HCT116 (cell line): ENCODE measurements around the gene SAA2. TPM values are rescaled to one million over a fixed set of nuclear protein-coding genes. Genes with fewer than 3 reads are reported as not detected.
"Not testable (repeated sequence)": the region's sequence is repeated elsewhere in the genome, so short reads cannot be mapped to it uniquely, and the experiment has no call there.

ENCODE experiments used
- ATAC-seq: fragments of 200-7000 bp; cut with Tn5 transposase; 2 replicates; pipeline ENCODE4 v1.9.1; 2020; ENCODE audit warnings: mild to moderate bottlenecking, moderate library complexity
- BruUV-seq: library from RNA; stranded (reverse); fragments of 400-500 nt; replicated peaks from 2 replicates; lab custom pipeline; 2021; lab: Mats Ljungman, UMichigan
- CTCF ChIA-PET: fragments of 300-600 bp; sonication (Branson Sonifier 250); formaldehyde crosslinking; loops from one replicate; lab custom pipeline; 2021; ENCODE audit warnings: antibody characterized with exemption; lab: Charles Lee
- POLR2A ChIA-PET: fragments of 300-600, 350-600 bp; sonication (Branson Sonifier 250); formaldehyde crosslinking; loops from one replicate; lab custom pipeline; 2021; ENCODE audit warnings: antibody characterized with exemption; lab: Charles Lee
- RAD21 ChIA-PET, 2 experiments: fragments of 300-600 bp; sonication (Branson Sonifier 250); formaldehyde crosslinking; loops; one replicate each; lab custom pipeline; 2023; ENCODE audit warnings: low total read pairs in 2 of 2; ENCODE audit not compliant: uncharacterized antibody in 2 of 2, unreplicated experiment in 2 of 2, low non-redundant PET in 1 of 2; lab: Charles Lee
- DNase-seq: peaks from one replicate; pipeline ENCODE4 v3.0.0-alpha.2; 2010; ENCODE audit warnings: low read depth, low spot score
- H2AFZ ChIP-seq: fragments of 200-600 bp; shearing (Covaris generic), sonication (generic); 2 replicates; pipeline ENCODE4 v1.6.1; 2017; ENCODE audit warnings: low read depth, mixed run types, mixed read lengths, antibody characterized with exemption, low read length; ENCODE audit not compliant: poor library complexity, severe bottlenecking
- H3K27ac ChIP-seq: 2 replicates; pipeline ENCODE4 v1.5.1; 2012; ENCODE audit warnings: low read depth, low read length
- H3K27me3 ChIP-seq: fragments of 200-600 bp; sonication (generic); 2 replicates; pipeline ENCODE4 v1.6.1; 2016; ENCODE audit warnings: mixed run types, low read length, mixed read lengths; ENCODE audit not compliant: insufficient read depth
- H3K36me3 ChIP-seq, 2 experiments: fragments of 200-500 bp in 1 of 2; fragments of 200-600 bp in 1 of 2; sonication (Bioruptor generic) in 1 of 2; sonication (generic) in 1 of 2; 2 replicates each; pipeline versions ENCODE4 v1.5.1 to v1.6.1; 2014 to 2016; ENCODE audit warnings: low read length in 2 of 2, inconsistent platforms in 1 of 2, mixed read lengths in 1 of 2, mixed run types in 1 of 2; ENCODE audit not compliant: insufficient read depth in 2 of 2, control insufficient read depth in 1 of 2
- H3K4me1 ChIP-seq, 2 experiments: fragments of 200-600 bp in 1 of 2; sonication (generic) in 1 of 2; 2 replicates each; pipeline versions ENCODE4 v1.5.1 to v1.6.1; 2012 to 2017; ENCODE audit warnings: low read length in 2 of 2, inconsistent platforms in 1 of 2, mild to moderate bottlenecking in 1 of 2, mixed read lengths in 1 of 2, mixed run types in 1 of 2, moderate library complexity in 1 of 2; ENCODE audit not compliant: insufficient read depth in 2 of 2, control insufficient read depth in 1 of 2
- H3K4me2 ChIP-seq: fragments of 200-600 bp; sonication (generic); 2 replicates; pipeline ENCODE4 v1.6.1; 2017; ENCODE audit warnings: mixed run types, low read length, mixed read lengths
- H3K4me3 ChIP-seq, 2 experiments: fragments of 200-600 bp in 1 of 2; sonication (generic) in 1 of 2; replicated peaks in 1 of 2; 2 replicates each; pipeline ENCODE4 v1.5.1; 2011 to 2016; ENCODE audit warnings: low read length in 2 of 2, control low read depth in 1 of 2, low read depth in 1 of 2, mild to moderate bottlenecking in 1 of 2, mixed read lengths in 1 of 2, mixed run types in 1 of 2
- H3K79me2 ChIP-seq: fragments of 200-600 bp; sonication (generic); 2 replicates; pipeline ENCODE4 v1.6.1; 2017; ENCODE audit warnings: mild to moderate bottlenecking, mixed run types, low read length, moderate library complexity, mixed read lengths; ENCODE audit not compliant: insufficient read depth
- H3K9ac ChIP-seq: fragments of 200-600 bp; sonication (generic); 2 replicates; pipeline ENCODE4 v1.6.1; 2016; ENCODE audit warnings: low read length, mixed read lengths
- H3K9me2 ChIP-seq: fragments of 200-600 bp; sonication (generic), shearing (Covaris generic); 2 replicates; pipeline ENCODE4 v1.6.1; 2017; ENCODE audit warnings: mixed run types, mild to moderate bottlenecking, moderate library complexity; ENCODE audit not compliant: insufficient read depth
- H3K9me3 ChIP-seq, 2 experiments: fragments of 200-500 bp in 1 of 2; fragments of 200-600 bp in 1 of 2; sonication (Bioruptor generic) in 1 of 2; sonication (generic) in 1 of 2; 2 replicates each; pipeline ENCODE4 v1.6.1; 2014 to 2017; ENCODE audit warnings: low read length in 2 of 2, mixed read lengths in 2 of 2, inconsistent platforms in 1 of 2, low read depth in 1 of 2, mild to moderate bottlenecking in 1 of 2, mixed run types in 1 of 2, moderate library complexity in 1 of 2; ENCODE audit not compliant: control insufficient read depth in 1 of 2, insufficient read depth in 1 of 2
- H4K20me1 ChIP-seq: fragments of 200-600 bp; sonication (generic), shearing (Covaris generic); 2 replicates; pipeline ENCODE4 v1.6.1; 2017; ENCODE audit warnings: mixed run types, mild to moderate bottlenecking, moderate library complexity; ENCODE audit not compliant: insufficient read depth
- CEBPB ChIP-seq: IDR thresholded peaks from 2 replicates; pipeline ENCODE4 v1.6.1; 2012; ENCODE audit warnings: low read depth
- EZH2 ChIP-seq: fragments of 200-600 bp; sonication (generic); IDR thresholded peaks from 2 replicates; pipeline ENCODE4 v1.6.1; 2017; ENCODE audit warnings: antibody characterized with exemption, mixed run types
- EZH2phosphoT487 ChIP-seq: fragments of 200-600 bp; IDR thresholded peaks from 2 replicates; pipeline ENCODE4 v1.6.1; 2018; ENCODE audit warnings: antibody characterized with exemption, borderline replicate concordance
- ZNF274 ChIP-seq: fragments of 200-500 bp; sonication (Bioruptor generic); IDR thresholded peaks from 2 replicates; pipeline ENCODE4 v1.6.1; 2014; ENCODE audit warnings: mild to moderate bottlenecking, low read depth, low read length, inconsistent platforms
- intact Hi-C: fragments of 100-400 bp; cut with micrococcal nuclease; formaldehyde crosslinking; loops from 2 replicates; pipeline ENCODE4 v1.10.0; 2022
- total RNA-seq: library from RNA; stranded (reverse); gene quantifications from one replicate; pipeline ENCODE4 v1.2.1, GENCODE V29; 2021; ENCODE audit not compliant: unreplicated experiment
- TF ChIP-seq, protein P1 (sequence below), 3 experiments: fragments of 200-600 bp in 1 of 3; sonication (generic) in 1 of 3; IDR thresholded peaks in 2 of 3; conservative IDR thresholded peaks in 1 of 3; 2 replicates each; pipeline ENCODE4 v1.5.1; 2012 to 2017; ENCODE audit warnings: low read depth in 2 of 3, low read length in 2 of 3, antibody characterized with exemption in 1 of 3, borderline replicate concordance in 1 of 3, control low read depth in 1 of 3, mild to moderate bottlenecking in 1 of 3, mixed read lengths in 1 of 3, mixed run types in 1 of 3, moderate library complexity in 1 of 3; ENCODE audit not compliant: insufficient read depth in 1 of 3
- TF ChIP-seq, protein P2 (sequence below): IDR thresholded peaks from 2 replicates; pipeline ENCODE4 v1.6.1; 2012

The SAA2 gene
- total RNA-seq, 1 experiment from 2014 or later, result 5.2 TPM

DNA sequence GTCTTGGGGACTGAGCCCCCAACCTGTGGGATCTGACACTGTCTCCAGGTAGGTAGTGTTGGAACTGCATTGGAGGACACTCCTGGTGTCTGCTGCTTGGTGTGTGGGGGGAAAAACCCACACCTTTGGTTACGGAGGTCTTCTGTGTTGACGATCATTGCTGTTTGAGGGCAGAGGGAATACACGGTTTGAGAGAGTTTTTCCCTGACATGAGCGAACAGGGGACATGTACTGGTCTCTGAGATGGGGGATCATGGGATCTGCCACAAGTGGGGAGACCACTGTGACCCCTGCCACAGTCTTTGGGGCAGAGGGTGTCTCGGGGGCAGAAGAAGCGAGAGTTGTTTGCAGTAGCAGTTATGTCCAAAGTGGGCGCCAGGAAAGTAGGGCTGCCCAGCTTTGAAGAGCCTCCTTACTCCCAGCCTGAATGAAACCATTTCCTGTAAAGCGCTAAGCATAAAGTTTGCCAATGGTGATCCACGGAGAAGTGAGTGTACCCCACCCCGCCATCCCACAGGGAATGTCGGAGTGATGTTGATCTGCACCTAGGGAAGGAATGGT lies 5.4 kb upstream of the SAA2 start:
- Histone ChIP-seq H3K9me3 (no peaks in the 10 kb centered on the region), H3K36me3 (no peaks in the 10 kb centered on the region), H3K4me3 (no peak overlapping the region), H4K20me1 (no peaks in the 10 kb centered on the region), H3K79me2 (no peaks in the 10 kb centered on the region), H3K27me3 (no peaks in the 10 kb centered on the region), H3K4me2 (no peak overlapping the region), H2AFZ (no peak overlapping the region), H3K4me1 (no peaks in the 10 kb centered on the region), H3K9me2 (no peaks in the 10 kb centered on the region), H3K27ac (no peak overlapping the region), H3K9ac (no peak overlapping the region)
- ATAC-seq, result no peak
- no peak for DNase-seq
- CTCF ChIA-PET, result no interaction called here
- intact Hi-C loops, result no loop called here
- TF ChIP-seq CEBPB (no peak), EZH2phosphoT487 (no peak)
- TF ChIP-seq, protein P1, sequence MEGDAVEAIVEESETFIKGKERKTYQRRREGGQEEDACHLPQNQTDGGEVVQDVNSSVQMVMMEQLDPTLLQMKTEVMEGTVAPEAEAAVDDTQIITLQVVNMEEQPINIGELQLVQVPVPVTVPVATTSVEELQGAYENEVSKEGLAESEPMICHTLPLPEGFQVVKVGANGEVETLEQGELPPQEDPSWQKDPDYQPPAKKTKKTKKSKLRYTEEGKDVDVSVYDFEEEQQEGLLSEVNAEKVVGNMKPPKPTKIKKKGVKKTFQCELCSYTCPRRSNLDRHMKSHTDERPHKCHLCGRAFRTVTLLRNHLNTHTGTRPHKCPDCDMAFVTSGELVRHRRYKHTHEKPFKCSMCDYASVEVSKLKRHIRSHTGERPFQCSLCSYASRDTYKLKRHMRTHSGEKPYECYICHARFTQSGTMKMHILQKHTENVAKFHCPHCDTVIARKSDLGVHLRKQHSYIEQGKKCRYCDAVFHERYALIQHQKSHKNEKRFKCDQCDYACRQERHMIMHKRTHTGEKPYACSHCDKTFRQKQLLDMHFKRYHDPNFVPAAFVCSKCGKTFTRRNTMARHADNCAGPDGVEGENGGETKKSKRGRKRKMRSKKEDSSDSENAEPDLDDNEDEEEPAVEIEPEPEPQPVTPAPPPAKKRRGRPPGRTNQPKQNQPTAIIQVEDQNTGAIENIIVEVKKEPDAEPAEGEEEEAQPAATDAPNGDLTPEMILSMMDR (IDR thresholded peaks at IDR 0.05 in 2 of 3, conservative IDR thresholded peaks at IDR 0.05 in 1 of 3; ENCODE audit: borderline replicate concordance in 1 of 3, insufficient read depth in 1 of 3, low read depth in 2 of 3, low read length in 2 of 3), result no peak
- POLR2A ChIA-PET, result no interaction called here
- RAD21 ChIA-PET, result no interaction called here
- BruUV-seq, result no TSS peak

DNA sequence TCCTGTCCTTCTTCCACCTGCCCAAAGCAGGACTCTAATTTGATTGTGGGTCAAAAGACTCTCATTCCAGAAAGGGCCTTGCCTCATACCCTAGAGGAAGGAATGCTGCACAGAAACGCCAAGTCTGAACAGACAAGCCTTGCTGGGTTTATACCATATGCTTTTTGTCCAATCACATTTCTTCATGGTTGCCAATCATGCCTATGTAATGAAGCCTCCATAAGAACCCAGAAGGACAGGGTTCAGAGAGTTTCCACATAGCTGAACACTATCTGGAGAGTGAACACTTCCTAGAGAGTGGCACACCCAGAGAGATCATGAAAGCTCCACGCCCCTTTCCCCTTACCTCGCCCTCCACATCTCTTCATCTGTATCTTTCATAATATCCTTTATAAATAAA lies 4.8 kb upstream of the SAA2 start:
- H3K4me2 ChIP-seq, result no peak overlapping the region
- no peaks in the 10 kb centered on the region for H3K9me2 ChIP-seq
- H3K27ac ChIP-seq, result no peak overlapping the region
- RAD21 ChIA-PET, result no interaction called here
- TF ChIP-seq, protein P1 (IDR thresholded peaks at IDR 0.05 in 2 of 3, conservative IDR thresholded peaks at IDR 0.05 in 1 of 3; ENCODE audit: borderline replicate concordance in 1 of 3, insufficient read depth in 1 of 3, low read depth in 2 of 3, low read length in 2 of 3), result peak in 2 of 3 experiments; percentile 12 to 32; a peak in 1 of 6 replicates
- TF ChIP-seq, protein P2, sequence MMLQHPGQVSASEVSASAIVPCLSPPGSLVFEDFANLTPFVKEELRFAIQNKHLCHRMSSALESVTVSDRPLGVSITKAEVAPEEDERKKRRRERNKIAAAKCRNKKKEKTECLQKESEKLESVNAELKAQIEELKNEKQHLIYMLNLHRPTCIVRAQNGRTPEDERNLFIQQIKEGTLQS, result no peak
- TF ChIP-seq EZH2 (no peak), ZNF274 (no peak)
- TF ChIP-seq, all 23 proteins: peak for 1
- H2AFZ ChIP-seq, result no peak overlapping the region
- no peaks in the 10 kb centered on the region for H3K4me1 ChIP-seq
- BruUV-seq, result no TSS peak
- intact Hi-C loops, result no loop called here
- no peaks in the 10 kb centered on the region for H4K20me1 ChIP-seq
- H3K4me3 ChIP-seq, result no peak overlapping the region
- no peaks in the 10 kb centered on the region for H3K36me3 ChIP-seq
- POLR2A ChIA-PET, result no interaction called here
- no peaks in the 10 kb centered on the region for H3K27me3 ChIP-seq
- no peaks in the 10 kb centered on the region for H3K79me2 ChIP-seq
- no peaks in the 10 kb centered on the region for H3K9me3 ChIP-seq
- DNase-seq (peak; percentile 8), ATAC-seq (peak; percentile 54; the same call in 1 of the 2 replicates)
- H3K9ac ChIP-seq, result no peak overlapping the region
- CTCF ChIA-PET, result interaction anchor here (1.0 kb wide), 1 partner anchor 9 kb away, joined by 4 read pairs; no protein-coding TSS in a partner anchor

DNA sequence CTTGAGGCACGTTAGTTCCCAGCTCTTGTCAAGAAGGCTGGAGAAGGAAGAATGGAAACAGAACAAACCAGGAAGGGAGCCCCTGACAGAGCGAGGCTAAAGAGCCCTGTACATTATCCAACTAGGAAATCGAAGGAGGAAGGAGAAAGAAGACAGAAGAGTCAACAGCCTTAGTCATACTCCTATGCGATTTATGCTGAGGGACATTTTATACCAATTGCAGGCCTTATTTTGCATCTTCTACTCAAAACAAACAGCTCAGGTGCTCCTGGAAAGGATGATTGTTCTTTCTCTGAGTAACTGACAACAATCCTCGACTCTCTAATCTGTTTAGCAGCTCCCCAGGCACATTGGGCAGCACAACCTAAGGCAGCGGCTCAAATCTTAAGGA lies 1.3 kb downstream of the SAA2 start:
- RAD21 ChIA-PET, H4K20me1 ChIP-seq, H2AFZ ChIP-seq, H3K9me3 ChIP-seq, DNase-seq, H3K4me3 ChIP-seq, H3K79me2 ChIP-seq, H3K4me2 ChIP-seq, H3K27ac ChIP-seq, intact Hi-C loops, H3K36me3 ChIP-seq, ATAC-seq, POLR2A ChIA-PET, BruUV-seq, H3K9me2 ChIP-seq, H3K9ac ChIP-seq, CTCF ChIA-PET, H3K27me3 ChIP-seq, H3K4me1 ChIP-seq: not testable (repeated sequence)
